Fibroblast of skin of left quadriceps (primary cell): ENCODE measurements around the gene FGF1.
A peak's percentile ranks its signal among the peaks of the same experiment; 100 is the strongest.
"Not testable (repeated sequence)": the region's sequence is repeated elsewhere in the genome, so short reads cannot be mapped to it uniquely, and the experiment has no call there.

ENCODE experiments used
- DNase-seq, 2 experiments: peaks; one replicate each; pipeline ENCODE4 v3.0.0-alpha.2; 2013; ENCODE audit warnings: low read depth in 2 of 2

Gene FGF1

DNA sequence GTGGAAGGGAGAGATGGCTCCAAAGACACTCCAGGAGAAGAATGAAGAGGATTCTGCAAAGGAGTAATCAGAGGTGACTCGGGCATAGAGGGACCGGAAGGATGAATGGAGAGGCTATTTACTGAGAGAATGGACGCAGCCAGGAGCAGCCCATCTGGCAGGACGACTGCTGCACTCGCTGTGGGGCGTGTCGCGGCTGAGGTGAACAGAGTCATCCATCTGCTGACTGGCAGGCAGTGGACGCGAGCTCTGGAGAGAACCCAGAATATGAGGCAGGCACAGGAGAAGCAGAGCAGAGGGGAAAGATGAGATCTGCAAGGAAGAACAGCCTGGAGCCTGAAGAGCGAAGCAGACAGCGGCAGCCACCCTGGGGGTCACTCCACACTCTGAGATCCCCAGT lies 16.4 kb downstream of the FGF1 start:
- no peak for DNase-seq

DNA sequence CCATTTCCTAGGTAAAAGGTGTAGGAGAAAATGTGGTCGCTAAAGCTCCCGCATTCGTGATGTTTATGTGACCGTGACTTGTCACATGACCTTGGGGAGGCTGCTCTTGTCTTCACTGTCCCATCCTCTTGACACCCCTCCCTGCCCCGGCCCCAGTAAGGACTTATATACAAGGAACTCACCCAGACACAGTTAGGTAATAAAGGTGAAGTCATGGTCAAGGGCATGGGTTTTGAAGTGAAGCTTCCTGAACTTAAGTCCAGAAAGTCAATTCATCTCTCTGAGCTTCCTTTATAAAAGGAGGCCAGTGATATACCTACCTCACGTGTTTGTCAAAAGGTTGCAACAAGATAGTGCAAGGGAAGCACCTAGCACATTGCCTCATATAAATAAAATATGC lies 17.6 kb downstream of the FGF1 start:
- DNase-seq, result no peak

DNA sequence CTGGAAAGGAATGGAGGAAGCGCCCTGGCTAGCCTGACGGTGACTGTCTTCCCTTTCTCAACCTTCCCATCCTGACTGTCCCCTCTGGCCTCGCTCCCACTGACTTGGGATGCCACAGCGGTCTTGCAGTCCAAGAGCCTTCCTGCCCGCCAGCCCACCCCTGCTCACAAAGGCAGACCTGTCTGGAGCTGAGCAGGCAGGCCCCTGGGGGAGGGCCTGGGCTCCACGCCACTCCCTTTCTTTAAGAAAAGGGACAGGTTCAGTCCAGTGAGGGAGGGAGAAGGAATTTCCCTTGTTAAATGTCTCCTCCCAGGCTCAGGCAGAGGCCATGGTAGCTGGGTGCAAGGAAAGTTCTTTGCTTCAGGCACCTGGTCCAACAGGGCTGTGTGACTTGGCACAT lies 18.1 kb downstream of the FGF1 start:
- no peak for DNase-seq

DNA sequence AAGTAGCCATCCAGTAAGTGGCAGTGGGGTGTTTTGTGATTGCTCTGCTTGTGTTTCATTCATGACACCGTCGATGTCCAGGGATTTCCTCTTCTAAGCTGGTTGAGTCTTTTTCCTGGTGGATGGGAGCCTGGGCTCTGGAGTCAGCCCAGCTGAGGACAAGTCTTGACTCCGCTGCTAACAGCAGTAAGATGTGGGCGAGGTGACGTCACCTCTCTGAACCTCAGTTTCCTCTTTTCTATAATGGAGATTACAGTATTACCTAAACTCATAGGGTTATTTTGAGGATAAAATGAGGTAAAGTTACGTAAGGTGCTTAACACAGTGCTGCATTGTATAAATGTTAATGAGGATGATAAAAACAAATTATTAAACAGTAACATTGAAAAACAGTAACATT lies 21.3 kb downstream of the FGF1 start:
- DNase-seq, result no peak

DNA sequence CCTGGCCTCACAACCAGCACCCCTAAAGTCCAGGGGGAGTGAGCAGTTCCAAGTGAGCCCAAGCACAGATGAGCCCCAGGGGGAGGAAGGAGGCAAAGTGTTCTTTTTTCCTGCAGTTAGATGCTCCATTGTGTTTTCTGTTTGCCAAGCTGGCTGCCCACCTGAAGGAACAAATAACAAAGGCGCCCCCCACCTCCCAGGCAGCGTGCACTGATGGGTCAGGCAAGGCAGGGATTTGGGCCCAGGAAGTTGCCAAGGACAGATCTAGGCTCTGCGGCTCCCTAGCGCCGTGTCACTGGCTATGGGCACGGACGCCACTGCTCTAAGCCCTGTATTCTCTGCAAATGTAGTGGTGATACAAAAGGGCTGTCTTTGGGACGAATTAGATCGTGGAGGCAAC lies 21.8 kb downstream of the FGF1 start:
- no peak for DNase-seq

DNA sequence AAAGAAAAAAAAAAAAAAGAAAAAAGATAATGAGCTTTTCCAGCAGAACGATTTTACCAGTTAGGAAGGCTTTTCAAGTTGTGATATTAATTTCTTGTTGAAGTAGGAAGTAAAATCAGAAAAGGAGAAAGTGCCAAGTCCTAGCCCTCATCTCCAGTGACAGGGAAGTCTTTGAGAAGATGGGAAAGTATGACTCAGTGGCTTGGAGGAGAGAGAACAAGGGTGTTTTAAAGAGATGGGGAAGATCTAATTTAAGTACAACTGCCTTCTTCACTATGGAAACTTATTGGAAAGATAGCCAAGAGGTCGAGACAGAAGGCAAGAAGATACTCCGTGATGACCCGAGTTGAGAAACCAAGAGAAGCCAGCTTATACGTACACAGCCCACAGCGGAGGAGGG lies 22.6 kb downstream of the FGF1 start:
- DNase-seq, result no peak

DNA sequence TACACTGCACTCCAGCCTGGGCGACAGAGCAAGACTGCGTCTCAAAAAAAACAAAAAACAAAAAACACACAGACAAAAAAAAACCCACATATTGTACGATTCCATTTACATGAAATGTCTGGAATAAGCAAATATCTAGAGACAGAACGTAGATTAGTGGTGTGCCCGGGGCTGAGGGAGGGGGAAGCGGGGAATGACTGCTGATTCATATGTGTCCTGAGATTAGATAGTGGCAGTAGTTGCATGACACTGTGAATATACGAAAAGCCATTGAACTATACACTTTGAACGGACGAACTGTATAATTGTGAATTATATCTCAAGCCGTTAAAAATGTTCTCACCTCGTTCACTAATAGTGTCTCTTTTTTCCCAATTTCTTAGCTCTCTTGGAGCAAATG lies 23.9 kb downstream of the FGF1 start:
- no peak for DNase-seq

DNA sequence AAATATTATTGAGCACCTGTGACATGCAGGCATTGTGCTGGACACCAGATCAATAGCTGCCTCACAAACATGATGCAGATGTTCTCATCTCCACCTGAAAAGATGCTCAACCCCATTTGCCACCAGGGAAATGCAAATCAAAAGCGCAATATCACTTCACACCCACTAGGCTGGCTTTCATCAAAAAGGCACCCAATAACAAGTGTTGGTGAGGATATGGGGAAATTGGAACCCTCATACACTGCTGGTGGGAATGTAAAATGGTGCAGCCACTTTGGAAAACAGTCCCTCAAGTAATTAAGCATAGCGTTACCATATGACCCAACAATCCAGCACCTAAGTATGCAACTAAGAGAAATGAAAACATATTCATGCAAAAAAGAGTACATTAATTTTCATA lies 24.7 kb downstream of the FGF1 start:
- no peak for DNase-seq

DNA sequence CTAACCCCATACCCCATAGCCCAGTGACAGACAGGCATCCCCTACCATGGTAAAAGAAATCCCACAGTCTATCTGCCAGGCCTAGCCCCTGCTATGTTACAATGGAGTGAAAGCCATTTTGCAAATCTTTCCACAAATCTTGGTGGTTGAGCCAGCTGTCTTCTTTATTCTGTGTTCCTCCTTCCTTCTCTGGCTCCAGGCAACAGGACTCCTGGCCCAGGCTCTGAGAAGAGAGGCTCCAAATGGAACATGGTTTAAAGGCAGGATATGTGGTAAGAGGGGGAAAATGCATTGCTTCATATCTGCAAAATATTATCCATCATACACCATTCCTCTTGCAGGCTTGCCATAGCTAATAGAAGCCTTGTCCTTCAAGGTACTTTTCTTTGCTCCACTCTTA lies 25.2 kb downstream of the FGF1 start:
- no peak for DNase-seq

DNA sequence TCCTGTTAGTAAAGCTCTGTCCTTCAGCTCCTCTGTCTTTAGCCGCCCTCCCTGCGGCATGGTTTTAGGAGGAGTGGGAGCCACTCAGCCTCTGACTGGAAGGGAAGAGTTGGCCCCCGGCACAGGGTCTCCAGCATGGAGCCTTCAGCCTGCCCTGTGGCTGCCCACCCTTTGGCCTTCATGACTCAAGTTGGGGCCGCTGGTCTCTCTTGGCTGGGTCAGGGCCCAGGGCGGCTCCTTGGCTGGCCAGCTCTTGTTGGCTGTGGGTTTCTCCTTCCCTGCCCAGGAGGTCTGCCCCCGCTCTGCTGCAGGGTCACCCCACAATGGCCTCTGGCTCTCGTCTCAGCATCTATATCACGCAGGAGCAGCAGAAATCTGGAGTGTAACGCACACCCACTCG lies 25.7 kb downstream of the FGF1 start:
- DNase-seq, result no peak

DNA sequence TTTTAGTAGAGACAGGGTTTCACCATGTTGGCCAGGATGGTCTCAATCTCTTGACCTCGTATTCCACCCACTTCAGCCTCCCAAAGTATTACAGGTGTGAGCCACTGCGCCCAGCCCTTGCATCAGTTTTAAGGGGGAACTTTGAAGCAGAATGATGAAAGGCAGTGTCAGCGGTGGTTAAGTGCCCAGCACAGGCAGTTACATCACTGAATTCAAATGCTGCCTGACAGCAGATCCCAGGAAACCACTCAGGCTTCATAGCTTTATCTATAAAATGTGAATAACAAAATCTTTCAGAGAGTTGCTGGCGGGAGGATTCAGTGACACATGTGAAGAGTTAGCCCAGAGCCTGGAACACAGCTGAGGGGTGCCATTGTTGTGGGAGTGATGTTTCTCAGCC lies 26.5 kb downstream of the FGF1 start:
- DNase-seq, result no peak

DNA sequence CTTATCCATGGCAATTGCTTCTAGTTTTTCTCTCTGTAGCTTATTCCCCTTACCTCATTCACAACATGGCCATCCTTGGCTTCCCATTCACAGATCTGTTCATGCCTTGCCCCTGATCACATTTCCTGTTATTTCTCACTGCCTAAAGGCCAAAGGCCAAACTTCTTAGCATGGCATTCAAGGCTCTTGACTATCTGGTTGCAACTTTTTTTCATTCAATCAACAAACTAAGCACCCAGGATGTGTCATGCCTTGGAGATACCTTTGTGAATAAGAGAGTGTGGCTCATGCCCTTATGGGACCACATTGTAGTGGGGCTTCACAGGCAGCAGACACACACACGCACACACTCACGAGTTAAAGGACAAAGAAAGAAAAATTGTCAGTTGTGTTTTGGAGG lies 27.6 kb downstream of the FGF1 start:
- no peak for DNase-seq

DNA sequence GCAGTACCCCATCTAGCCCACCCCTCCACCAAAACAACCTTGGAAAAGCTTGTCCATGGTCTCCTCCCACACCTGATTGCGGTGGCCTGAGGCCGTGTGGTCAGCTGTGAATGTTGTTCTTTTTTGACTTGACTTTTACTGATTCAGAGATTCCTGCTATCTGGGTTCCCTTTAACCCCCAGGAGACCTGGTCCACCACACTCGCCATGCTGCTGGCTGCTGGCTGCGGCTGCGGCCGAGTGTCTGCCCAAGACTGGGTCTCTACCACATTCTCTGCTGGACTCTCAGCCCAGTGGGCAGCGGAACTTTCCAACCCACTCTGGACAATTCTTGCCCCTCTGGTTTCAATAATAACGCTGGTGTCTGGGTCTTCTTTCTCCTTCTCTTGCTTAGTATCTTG lies 28.4 kb downstream of the FGF1 start:
- no peak for DNase-seq

DNA sequence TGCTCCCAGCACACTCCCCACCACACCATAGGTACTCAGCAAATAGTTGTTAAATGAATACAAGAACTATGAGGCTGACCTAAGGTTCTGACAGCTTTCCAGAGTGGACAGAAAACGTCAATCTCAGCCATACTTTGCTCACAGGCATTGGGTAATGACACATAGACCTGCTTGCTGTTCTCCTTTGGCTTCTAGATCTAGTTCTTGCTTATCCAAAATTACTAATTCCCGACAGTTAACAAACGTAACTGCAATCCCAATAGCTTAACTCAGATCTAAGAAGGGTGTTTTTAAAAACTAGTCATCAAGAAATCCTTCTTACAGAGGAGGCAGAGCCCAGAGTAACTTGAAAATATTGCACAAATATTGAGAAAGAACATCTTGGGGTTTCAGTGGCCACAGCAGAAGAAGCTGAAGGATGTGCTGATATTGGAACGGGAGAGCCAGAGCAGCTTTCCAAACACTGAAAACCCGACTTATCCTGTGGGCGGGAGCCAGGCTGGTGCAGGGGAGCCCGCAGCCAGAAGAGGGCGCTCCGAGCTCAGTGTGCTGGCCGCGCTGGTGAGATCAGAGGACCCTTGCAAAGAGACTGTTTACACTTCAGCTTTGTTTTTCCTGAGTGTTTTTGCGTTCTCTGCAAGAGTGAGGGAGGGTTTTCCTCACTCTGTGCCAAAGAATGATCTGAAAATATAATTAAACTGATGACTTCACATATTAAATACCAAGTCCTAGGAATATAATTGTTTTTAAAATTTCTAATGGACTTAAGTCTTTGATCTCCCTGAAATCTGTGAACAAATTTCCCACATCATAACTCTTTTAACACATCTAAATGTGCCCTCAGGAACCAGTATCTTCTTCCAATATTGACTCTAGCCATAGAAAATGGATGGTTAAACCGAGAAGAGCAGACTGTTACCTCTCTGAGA lies 30.3 kb downstream of the FGF1 start:
- peak in 1 of 2 experiments; percentile 62 for DNase-seq

DNA sequence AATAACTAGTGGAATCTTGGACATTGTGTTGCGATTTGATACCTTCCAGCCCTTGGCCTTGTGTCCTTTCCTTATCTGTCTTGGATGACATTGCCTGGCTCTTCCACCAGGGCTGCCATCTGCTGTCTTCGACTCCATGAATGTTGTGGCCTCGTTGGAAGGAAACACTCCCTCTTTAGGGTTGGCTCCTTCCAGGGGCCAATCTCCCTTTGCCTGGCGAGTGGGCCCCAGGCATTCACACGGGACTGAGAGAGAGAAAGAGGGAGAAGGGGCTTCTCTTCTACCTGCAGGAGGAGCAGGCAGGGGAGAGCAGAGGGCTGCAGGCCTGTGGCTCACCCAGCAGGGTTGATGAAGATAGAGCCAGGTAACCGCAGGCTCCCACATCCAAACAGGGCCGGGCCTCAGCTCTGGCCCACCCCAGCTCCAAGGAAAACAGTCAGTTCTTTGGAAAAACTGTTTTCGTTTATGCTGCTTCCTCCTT lies 31.3 kb downstream of the FGF1 start:
- no peak for DNase-seq

DNA sequence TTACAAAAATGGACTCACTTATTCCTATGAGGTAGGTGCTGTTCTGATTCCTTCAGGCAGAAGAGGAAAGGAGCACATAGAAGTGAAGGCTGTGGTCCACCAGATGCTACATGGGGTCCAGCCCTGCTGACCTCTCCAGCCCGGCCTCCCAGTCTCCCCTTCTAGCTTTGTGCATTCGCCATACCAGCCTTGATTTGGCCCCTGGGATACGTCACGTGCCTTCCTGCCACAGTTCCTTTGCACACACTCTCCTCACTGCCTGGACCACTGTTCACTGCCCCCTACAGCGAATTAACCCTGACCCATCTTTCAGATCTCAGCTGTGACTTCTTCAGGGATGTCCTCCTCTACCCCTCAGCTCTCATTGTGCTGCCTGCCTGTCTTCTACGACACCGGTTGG lies 32.6 kb downstream of the FGF1 start:
- no peak for DNase-seq

DNA sequence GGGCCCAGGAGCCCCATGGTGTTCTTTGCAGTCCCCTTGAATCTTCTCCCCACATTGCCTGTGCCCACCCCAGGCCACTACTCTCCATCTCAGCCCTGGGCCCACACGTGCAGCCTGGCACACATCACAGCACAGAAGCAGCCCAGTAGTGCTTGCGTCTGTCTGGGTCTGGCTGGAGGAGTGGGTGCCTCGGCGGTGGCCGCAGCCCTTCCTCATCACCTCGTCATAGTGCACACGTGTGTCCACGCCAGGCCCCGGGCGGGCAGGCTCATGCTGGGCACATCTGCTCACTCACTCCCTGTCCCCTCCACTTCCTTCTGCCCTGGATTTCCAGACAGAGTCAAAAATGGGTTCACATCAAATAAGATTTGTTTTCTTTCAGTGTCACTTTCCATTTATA lies 33.3 kb downstream of the FGF1 start:
- no peak for DNase-seq

DNA sequence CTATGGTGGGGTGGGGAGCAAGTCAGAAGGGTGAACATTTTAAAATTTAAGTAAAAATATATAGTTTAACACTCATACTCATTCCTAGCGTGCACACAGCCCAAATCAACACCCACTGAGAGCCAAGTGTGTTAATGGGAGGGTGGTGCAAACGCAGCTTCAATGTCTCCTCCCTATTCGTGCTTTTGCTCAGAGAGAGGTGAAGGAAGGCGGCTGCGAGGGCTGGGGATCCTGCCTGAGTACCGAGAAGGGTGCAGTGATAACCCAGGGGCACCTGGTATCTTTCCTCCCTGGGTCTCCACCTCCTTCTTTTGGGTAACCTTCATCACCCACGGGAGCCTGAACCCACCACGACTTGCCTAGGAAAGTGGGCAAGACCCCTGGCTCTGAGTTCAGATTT lies 35.0 kb downstream of the FGF1 start:
- no peak for DNase-seq

DNA sequence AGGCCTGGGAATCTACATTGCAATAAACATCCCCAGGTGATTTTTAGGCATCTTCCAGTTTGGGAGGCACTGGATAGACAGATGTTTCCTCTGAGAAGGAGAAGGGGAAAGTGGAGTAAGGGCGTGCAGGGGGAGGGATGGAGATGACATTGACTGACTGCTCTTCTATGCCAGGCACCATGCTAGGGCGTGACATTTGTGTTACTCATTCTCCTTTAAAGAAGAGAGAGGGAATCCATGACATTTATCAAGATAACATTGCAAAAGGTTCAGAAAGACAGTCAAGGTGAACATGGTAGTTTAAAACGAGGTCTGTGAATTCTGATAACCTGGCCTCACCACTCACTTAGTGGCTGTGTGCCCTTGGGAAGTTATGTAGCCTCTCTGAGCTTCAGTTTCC lies 35.8 kb downstream of the FGF1 start:
- DNase-seq, result no peak

DNA sequence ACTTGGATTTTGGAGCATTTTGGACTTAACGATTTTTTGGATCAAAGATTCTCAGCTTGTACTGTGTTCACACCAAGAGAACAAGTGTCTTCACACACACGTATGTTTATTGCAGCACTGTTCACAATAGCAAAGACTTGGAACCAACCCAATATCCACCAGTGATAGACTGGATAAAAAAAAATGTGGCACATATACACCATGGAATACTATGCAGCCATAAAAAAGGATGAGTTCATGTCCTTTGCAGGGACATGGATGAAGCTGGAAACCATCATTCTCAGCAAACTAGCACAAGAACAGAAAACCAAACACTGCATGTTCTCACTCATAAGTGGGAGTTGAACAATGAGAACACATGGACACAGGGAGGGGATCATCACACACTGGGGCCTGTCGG lies 37.8 kb downstream of the FGF1 start:
- not testable (repeated sequence) for DNase-seq

DNA sequence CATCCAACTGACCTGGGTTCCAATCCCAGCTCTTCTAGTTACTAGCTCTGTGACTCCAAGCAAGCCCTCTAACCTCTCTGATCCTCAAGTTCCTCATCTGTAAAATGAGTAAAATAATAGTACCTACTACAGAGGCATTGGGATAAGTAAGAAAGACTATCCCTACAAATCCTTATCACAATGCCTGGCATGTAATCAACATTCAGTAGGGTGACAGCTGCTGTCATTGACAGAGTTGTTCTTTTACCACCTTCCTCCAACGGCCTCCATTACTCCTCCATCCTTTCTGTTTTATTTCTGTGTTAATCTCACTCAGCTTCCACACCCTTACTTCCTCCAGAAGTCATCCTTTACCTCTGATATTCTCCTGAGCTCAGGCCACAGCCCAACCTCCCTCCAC lies 40.4 kb downstream of the FGF1 start:
- no peak for DNase-seq

DNA sequence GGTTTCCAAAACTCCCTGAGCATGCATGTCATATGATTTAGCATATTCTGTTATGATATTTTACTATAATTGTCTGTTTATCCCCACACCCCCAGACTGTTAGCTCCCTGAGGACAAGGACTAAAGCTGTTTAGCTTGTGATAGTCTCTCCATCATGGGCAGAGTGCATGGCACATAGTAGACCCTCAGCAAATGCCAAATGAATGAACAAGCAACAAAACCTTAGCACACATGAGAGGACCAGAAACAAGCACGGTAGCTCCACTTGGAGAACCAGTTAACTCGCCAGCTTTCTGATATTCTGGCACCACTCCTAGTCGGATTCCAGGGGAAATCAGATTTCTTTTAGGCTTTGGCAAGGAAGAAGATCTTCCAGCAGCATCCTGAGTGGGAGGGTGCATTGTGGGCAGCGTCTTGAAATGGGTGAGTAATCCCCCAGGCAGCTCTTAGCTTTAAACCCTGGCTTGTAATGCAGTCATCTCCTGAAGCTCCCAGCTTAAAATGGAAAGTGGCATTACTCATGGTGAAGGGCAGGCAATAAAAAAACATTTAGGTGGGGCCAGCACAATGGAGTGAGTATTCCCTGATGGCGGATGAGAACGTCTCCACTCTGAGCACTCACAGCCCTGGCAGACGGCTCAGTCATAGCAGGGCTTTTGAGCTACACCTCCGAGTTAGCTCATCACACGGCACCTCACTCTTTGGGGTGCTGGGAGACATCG lies 41.1 kb downstream of the FGF1 start:
- peak; percentile 99 for DNase-seq

DNA sequence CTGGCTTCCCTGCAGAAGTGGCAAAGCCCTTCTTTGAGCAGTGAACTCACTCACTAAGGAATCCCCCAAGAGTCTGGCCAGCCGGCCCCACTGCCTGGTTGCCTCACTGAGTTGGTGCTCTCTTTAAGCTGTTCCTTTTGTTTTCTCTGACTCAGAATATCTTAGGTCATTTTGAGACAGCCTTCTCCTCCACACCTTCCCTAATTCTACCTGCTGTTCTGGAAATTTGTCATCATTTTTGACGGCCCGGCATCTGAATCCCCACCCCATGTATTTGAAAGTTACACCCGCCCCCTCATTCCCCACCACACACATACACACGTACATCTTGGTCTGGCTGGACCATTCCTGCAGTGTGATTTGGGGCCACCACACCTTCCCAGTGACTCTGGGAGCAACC lies 41.8 kb downstream of the FGF1 start:
- DNase-seq, result no peak
